Thyroid gland (tissue), 4 donors: ENCODE data around the gene SMURF2. TPM values are rescaled to one million over a fixed set of nuclear protein-coding genes. Genes with fewer than 3 reads are reported as not detected.

ENCODE experiments used
- DNase-seq, 2 donors: peaks; one replicate each; pipeline ENCODE4 v3.0.0-alpha.2; 2019
- H3K27ac ChIP-seq, 3 donors: fragments of 200-600 bp; sonication (generic); 1 replicate in 2 of 3; 2 replicates in 1 of 3; pipeline ENCODE4 v1.5.1; 2016 to 2019; ENCODE audit warnings: mild to moderate bottlenecking in 1 of 3, moderate library complexity in 1 of 3
- H3K27me3 ChIP-seq: fragments of 200-600 bp; sonication (generic); one replicate; pipeline ENCODE4 v1.5.1; 2019
- H3K36me3 ChIP-seq, 2 donors: fragments of 200-600 bp; sonication (generic); one replicate each; pipeline ENCODE4 v1.5.1; 2016 to 2019
- H3K4me1 ChIP-seq, 2 donors: fragments of 200-600 bp; sonication (generic); one replicate each; pipeline ENCODE4 v1.5.1; 2017 to 2019
- H3K4me3 ChIP-seq, 3 donors: fragments of 200-600 bp; sonication (generic); replicated peaks in 1 of 3; 1 replicate in 2 of 3; 2 replicates in 1 of 3; pipeline ENCODE4 v1.5.1; 2016; ENCODE audit warnings: mild to moderate bottlenecking in 1 of 3
- H3K9me3 ChIP-seq: fragments of 200-600 bp; sonication (generic); one replicate; pipeline ENCODE4 v1.5.1; 2017
- POLR2A ChIP-seq, 2 donors: fragments of 450-650 bp; IDR thresholded peaks; one replicate each; pipeline ENCODE4 v1.6.1; 2017; ENCODE audit warnings: antibody characterized with exemption in 2 of 2, mild to moderate bottlenecking in 2 of 2, moderate library complexity in 1 of 2
- WGBS, 2 donors: methylation state at CpG; one replicate each; pipeline ENCODE4 v1.1.5; 2017; 5-methylcytosine and 5-hydroxymethylcytosine counted together
- intact Hi-C: fragments of 100-400 bp; cut with DNase I; formaldehyde crosslinking; loops from one replicate; pipeline ENCODE4 v1.15.1; 2023
- total RNA-seq, 4 donors: library from RNA; depleted of rRNA; stranded (reverse); fragments of >200 nt; gene quantifications; one replicate each; pipeline ENCODE4 v1.2.3, GENCODE V29; 2016
- TF ChIP-seq, protein P1 (sequence below), 6 experiments: fragments of 200-600 bp in 3 of 6; fragments of 450-650 bp in 3 of 6; sonication (generic) in 3 of 6; IDR thresholded peaks; one replicate each; pipeline ENCODE4 v1.5.1; 2016 to 2019; ENCODE audit warnings: antibody characterized with exemption in 6 of 6, mild to moderate bottlenecking in 2 of 6, inconsistent platforms in 1 of 6, moderate library complexity in 1 of 6

The SMURF2 gene
- total RNA-seq, 4 donors from 2014 or later: 26.3 to 39.0 (median 29.6) TPM

DNA sequence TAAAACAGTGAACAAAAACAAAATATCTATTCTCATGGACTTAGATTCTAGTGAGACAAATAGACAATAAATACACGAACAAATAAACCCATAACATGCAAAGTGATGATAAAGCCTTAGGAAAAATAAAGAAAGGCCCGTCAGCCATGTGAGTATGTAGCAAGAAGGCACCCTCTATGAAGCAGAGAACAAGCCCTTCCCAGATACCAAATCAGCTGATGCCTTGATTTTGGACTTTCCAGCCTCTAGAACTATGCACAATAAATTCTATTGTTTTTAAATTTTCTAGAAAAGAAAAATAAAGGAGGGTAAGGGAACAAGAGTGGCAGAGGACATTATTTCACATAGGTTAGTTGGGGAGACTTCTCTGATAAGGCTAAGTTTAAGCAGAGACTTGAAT, 40.7 kb upstream of the SMURF2 start:
- Histone ChIP-seq H3K4me1 (peaks cover 7 to 14% of the 10 kb centered on the region in 2 donors), H3K27ac (no peak overlapping the region), H3K9me3 (no peaks in the 10 kb centered on the region), H3K36me3 (no peaks in the 10 kb centered on the region), H3K27me3 (no peaks in the 10 kb centered on the region), H3K4me3 (no peak overlapping the region)
- no peak for TF ChIP-seq POLR2A (IDR thresholded peaks at IDR 0.05)
- TF ChIP-seq, protein P1, sequence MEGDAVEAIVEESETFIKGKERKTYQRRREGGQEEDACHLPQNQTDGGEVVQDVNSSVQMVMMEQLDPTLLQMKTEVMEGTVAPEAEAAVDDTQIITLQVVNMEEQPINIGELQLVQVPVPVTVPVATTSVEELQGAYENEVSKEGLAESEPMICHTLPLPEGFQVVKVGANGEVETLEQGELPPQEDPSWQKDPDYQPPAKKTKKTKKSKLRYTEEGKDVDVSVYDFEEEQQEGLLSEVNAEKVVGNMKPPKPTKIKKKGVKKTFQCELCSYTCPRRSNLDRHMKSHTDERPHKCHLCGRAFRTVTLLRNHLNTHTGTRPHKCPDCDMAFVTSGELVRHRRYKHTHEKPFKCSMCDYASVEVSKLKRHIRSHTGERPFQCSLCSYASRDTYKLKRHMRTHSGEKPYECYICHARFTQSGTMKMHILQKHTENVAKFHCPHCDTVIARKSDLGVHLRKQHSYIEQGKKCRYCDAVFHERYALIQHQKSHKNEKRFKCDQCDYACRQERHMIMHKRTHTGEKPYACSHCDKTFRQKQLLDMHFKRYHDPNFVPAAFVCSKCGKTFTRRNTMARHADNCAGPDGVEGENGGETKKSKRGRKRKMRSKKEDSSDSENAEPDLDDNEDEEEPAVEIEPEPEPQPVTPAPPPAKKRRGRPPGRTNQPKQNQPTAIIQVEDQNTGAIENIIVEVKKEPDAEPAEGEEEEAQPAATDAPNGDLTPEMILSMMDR (IDR thresholded peaks at IDR 0.05): no peak
- no peak for DNase-seq
- 94 to 99% methylated on average over 2 of the region's 2 CpGs for WGBS, 2 donors
- intact Hi-C loops: no loop called here

DNA sequence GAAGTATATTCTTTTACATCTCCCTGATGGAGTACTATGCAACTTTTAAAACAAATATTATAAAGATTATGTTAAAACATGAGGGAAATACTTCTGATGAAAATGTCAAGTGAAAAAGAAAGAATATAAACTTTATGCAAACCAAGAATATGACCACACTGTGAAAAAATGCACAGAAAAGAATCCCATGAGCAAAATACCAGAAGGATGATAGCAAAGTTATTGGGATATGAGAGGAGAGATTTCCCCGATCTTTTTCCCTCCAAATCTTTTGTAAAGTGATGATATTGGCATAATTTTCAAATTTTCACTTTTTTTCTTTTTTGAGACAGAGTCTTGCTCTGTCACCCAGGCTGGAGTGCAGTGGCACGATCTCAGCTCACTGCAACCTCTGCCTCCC, 36.6 kb upstream of the SMURF2 start:
- no peak overlapping the region for H3K4me3 ChIP-seq
- no peaks in the 10 kb centered on the region for H3K27me3 ChIP-seq
- peaks cover 0 to 9% of the 10 kb centered on the region in 2 donors for H3K4me1 ChIP-seq
- no peaks in the 10 kb centered on the region for H3K36me3 ChIP-seq
- H3K9me3 ChIP-seq: no peaks in the 10 kb centered on the region
- no peak overlapping the region for H3K27ac ChIP-seq
- intact Hi-C loops: no loop called here
- TF ChIP-seq POLR2A (IDR thresholded peaks at IDR 0.05): no peak
- WGBS, 2 donors: 80 to 90% methylated on average over 2 of the region's 2 CpGs
- no peak for DNase-seq

DNA sequence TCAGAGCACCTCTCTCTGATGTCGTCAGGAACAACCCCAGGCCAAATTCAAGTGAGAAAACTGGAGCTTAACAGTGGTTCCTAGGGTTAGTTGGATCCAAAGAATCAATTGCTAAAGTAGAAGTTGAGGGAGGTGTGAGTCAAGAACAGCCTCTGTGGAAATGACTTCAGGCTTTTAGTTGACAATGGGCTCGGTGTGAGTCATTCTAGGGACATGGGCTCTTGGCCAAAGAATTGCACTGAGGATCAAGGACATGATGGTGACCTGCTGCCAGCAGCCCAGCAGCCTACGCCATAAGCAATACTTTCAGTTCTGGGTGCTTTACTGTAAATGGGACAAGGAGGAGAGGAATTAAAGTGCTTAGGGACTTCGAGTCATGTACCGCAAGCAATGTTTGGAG, 32.1 kb upstream of the SMURF2 start:
- no peaks in the 10 kb centered on the region for H3K27me3 ChIP-seq
- H3K27ac ChIP-seq: peak overlapping the region in 1 of 3 donors; percentile 1
- intact Hi-C loops: no loop called here
- WGBS, 2 donors: 29 to 31% methylated on average over 5 of the region's 5 CpGs
- no peak overlapping the region for H3K4me3 ChIP-seq
- DNase-seq: peak; percentile 64 to 79
- TF ChIP-seq, protein P1 (IDR thresholded peaks at IDR 0.05): no peak
- TF ChIP-seq POLR2A (IDR thresholded peaks at IDR 0.05): no peak
- peaks cover 0 to 6% of the 10 kb centered on the region in 2 donors for H3K4me1 ChIP-seq
- H3K36me3 ChIP-seq: no peaks in the 10 kb centered on the region
- H3K9me3 ChIP-seq: no peaks in the 10 kb centered on the region

DNA sequence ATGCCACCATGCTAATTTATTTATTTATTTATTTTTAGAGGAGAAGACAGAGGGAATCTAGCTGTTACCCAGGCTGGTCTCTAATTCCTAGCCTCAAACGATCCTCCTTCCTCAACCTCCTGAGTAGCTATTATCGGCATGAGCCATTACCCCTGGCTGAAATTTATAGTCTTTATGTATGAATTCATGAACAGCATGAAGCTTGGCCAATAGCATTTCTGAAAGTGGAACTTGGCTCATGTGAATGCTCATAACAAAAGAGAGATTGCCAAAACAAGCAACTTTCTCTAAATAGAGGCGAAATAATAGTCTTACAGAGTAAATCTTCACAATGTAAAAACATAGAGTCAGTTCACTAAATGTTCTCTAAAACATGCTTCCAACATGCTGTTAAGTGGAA, 30.1 kb upstream of the SMURF2 start:
- Histone ChIP-seq H3K4me1 (peaks cover 0 to 6% of the 10 kb centered on the region in 2 donors), H3K27ac (no peak overlapping the region), H3K27me3 (no peaks in the 10 kb centered on the region), H3K36me3 (no peaks in the 10 kb centered on the region), H3K9me3 (no peaks in the 10 kb centered on the region), H3K4me3 (no peak overlapping the region)
- no peak for DNase-seq
- TF ChIP-seq POLR2A (IDR thresholded peaks at IDR 0.05): no peak
- TF ChIP-seq, protein P1 (IDR thresholded peaks at IDR 0.05): no peak
- WGBS, 2 donors: 76 to 80% methylated on average over 3 of the region's 3 CpGs
- intact Hi-C loops: no loop called here

DNA sequence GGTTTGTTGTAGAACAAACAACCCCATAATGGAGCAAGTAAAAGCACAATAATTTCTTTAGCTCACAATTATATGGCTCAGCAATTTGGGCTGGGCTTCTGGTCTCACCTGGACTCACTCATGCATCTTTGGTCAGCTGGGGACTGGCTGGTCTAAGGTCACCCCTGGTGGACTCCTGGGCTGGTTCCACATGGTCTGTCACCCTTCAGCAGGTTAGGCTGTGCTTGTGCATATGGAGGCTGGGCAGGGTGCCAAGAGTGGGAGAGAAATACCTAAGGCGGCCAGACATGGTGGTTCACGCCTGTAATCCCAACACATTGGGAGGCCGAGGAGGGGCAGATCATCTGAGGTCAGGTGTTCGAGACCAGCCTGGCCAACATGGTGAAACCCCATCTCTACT, 27.0 kb upstream of the SMURF2 start:
- TF ChIP-seq, protein P1 (IDR thresholded peaks at IDR 0.05): no peak
- TF ChIP-seq POLR2A (IDR thresholded peaks at IDR 0.05): no peak
- 92 to 97% methylated on average over 4 of the region's 4 CpGs for WGBS, 2 donors
- DNase-seq: peak; percentile 13 to 24

GRCh38 chr17:64688481-64688880, 26.4 kb upstream of the SMURF2 start:
- no peak overlapping the region for H3K27ac ChIP-seq
- H3K4me1 ChIP-seq: no peaks in the 10 kb centered on the region
- no peak overlapping the region for H3K4me3 ChIP-seq
- no peaks in the 10 kb centered on the region for H3K36me3 ChIP-seq
- no peaks in the 10 kb centered on the region for H3K27me3 ChIP-seq
- no peak for TF ChIP-seq POLR2A (IDR thresholded peaks at IDR 0.05)
- TF ChIP-seq, protein P1 (IDR thresholded peaks at IDR 0.05): no peak
- no peaks in the 10 kb centered on the region for H3K9me3 ChIP-seq
- no peak for DNase-seq
- 95 to 96% methylated on average over 5 of the region's 5 CpGs for WGBS, 2 donors
- intact Hi-C loops: no loop called here

More for the DNA sequence above, 27.0 kb upstream of the SMURF2 start:
- H3K27ac ChIP-seq: no peak overlapping the region
- peaks cover 0 to 4% of the 10 kb centered on the region in 2 donors for H3K4me1 ChIP-seq
- no peak overlapping the region for H3K4me3 ChIP-seq
- H3K9me3 ChIP-seq: no peaks in the 10 kb centered on the region
- no peaks in the 10 kb centered on the region for H3K36me3 ChIP-seq
- no peaks in the 10 kb centered on the region for H3K27me3 ChIP-seq
- intact Hi-C loops: no loop called here
